K562 (cell line): ENCODE results near the gene IL12RB1. TPM values are rescaled to one million over a fixed set of nuclear protein-coding genes. Genes with fewer than 3 reads are reported as not detected.

Source experiments
- ATAC-seq: fragments of 200-7000 bp; cut with Tn5 transposase; 3 replicates; pipeline ENCODE4 v1.9.1; 2020; ENCODE audit warnings: moderate library complexity
- BruUV-seq: library from RNA; stranded (reverse); fragments of 400-500 nt; replicated peaks from 2 replicates; lab custom pipeline; 2021; lab: Mats Ljungman, UMichigan
- CTCF ChIA-PET: fragments of 300-600 bp; formaldehyde crosslinking; extraction: SDS; loops from one replicate; lab custom pipeline; 2021; ENCODE audit warnings: low intra/inter-chr PET ratio; lab: Yijun Ruan, JAX
- POLR2A ChIA-PET: fragments of 300-600, 350-650 bp; sonication (Branson Sonifier 250); formaldehyde crosslinking; extraction: SDS; loops from one replicate; lab custom pipeline; 2021; ENCODE audit warnings: antibody characterized with exemption, inconsistent platforms; lab: Yijun Ruan, JAX
- DNase-seq, 4 experiments: peaks; one replicate each; pipeline versions ENCODE4 v3.0.0 to v3.0.0-alpha.2; 2011 to 2018; ENCODE audit warnings: low spot score in 3 of 4, mixed read lengths in 3 of 4; ENCODE audit errors: extremely low read depth in 1 of 4
- FAIRE-seq: peaks from 2 replicates; lab custom pipeline; 2011; peaks lifted over from hg19 to GRCh38; lab: Jason Lieb, UNC
- H2AFZ ChIP-seq: 2 replicates; pipeline ENCODE4 v1.6.0; 2011; ENCODE audit warnings: low read depth, low read length, control low read depth, inconsistent platforms
- H3K27ac ChIP-seq: fragments of 200-600 bp; 3 replicates; pipeline ENCODE4 v1.8.0; 2011; ENCODE audit warnings: low read depth, mild to moderate bottlenecking, control low read depth, inconsistent platforms, low read length, moderate library complexity, mixed read lengths; ENCODE audit errors: extremely low read depth
- H3K27me3 ChIP-seq, 2 experiments: fragments of 300-600 bp in 1 of 2; 2 replicates in 1 of 2; 3 replicates in 1 of 2; pipeline versions ENCODE4 v1.6.0 to v1.8.0; 2011; ENCODE audit warnings: inconsistent platforms in 2 of 2, low read length in 2 of 2, mild to moderate bottlenecking in 1 of 2, mixed read lengths in 1 of 2, moderate library complexity in 1 of 2; ENCODE audit not compliant: control insufficient read depth in 2 of 2, insufficient read depth in 2 of 2
- H3K36me3 ChIP-seq: fragments of 300-600 bp; 3 replicates; pipeline ENCODE4 v1.8.0; 2011; ENCODE audit warnings: mild to moderate bottlenecking, low read length, inconsistent platforms; ENCODE audit not compliant: control insufficient read depth, insufficient read depth
- H3K4me1 ChIP-seq, 2 experiments: fragments of 200-600 bp in 1 of 2; replicated peaks in 1 of 2; 2 replicates in 1 of 2; 3 replicates in 1 of 2; pipeline versions ENCODE4 v1.5.1 to v1.8.0; 2011; ENCODE audit warnings: inconsistent platforms in 2 of 2, low read length in 2 of 2, mild to moderate bottlenecking in 1 of 2, mixed read lengths in 1 of 2, moderate library complexity in 1 of 2; ENCODE audit not compliant: control insufficient read depth in 2 of 2, insufficient read depth in 2 of 2
- H3K4me2 ChIP-seq: 2 replicates; pipeline ENCODE4 v1.6.1; 2011; ENCODE audit warnings: low read length, control low read depth, inconsistent platforms, mixed read lengths; ENCODE audit not compliant: insufficient read depth
- H3K4me3 ChIP-seq: fragments of 200-600 bp; sonication (generic), shearing (Covaris generic); 2 replicates; pipeline ENCODE4 v1.5.1; 2016; ENCODE audit warnings: control low read depth, inconsistent platforms
- H3K79me2 ChIP-seq: fragments of 200-600 bp; 3 replicates; pipeline ENCODE4 v1.8.0; 2011; ENCODE audit warnings: low read length, inconsistent platforms; ENCODE audit not compliant: control insufficient read depth, insufficient read depth
- H3K9ac ChIP-seq, 2 experiments: 2 replicates each; pipeline versions ENCODE4 v1.6.0 to v1.6.1; 2011; ENCODE audit warnings: low read depth in 2 of 2, low read length in 2 of 2, control low read depth in 1 of 2, inconsistent platforms in 1 of 2, mild to moderate bottlenecking in 1 of 2, mixed read lengths in 1 of 2; ENCODE audit not compliant: insufficient read depth in 1 of 2
- H3K9me1 ChIP-seq: one replicate; pipeline ENCODE4 v1.6.0; 2011; ENCODE audit warnings: inconsistent platforms, mild to moderate bottlenecking, low read length, moderate library complexity; ENCODE audit not compliant: control insufficient read depth, insufficient read depth
- H3K9me3 ChIP-seq: replicated peaks from 2 replicates; pipeline ENCODE4 v1.5.1; 2011; ENCODE audit warnings: low read depth, low read length, inconsistent platforms; ENCODE audit not compliant: control insufficient read depth, insufficient read depth
- H4K20me1 ChIP-seq: replicated peaks from 2 replicates; pipeline ENCODE4 v1.6.1; 2011; ENCODE audit warnings: low read length, inconsistent platforms, mixed read lengths; ENCODE audit not compliant: control insufficient read depth, insufficient read depth
- AFF4 ChIP-seq: sonication (generic); formaldehyde crosslinking; IDR thresholded peaks from 2 replicates; pipeline ENCODE4 v1.8.0; 2023; ENCODE audit warnings: mild to moderate bottlenecking, missing genetic modification reagents
- BHLHE40 ChIP-seq: IDR thresholded peaks from 2 replicates; pipeline ENCODE4 v1.6.1; 2011; ENCODE audit warnings: low read length, improper control_type of control experiment
- PHF8 ChIP-seq: fragments of 200-600 bp; sonication (generic); IDR thresholded peaks from 2 replicates; pipeline ENCODE4 v1.6.1; 2012; ENCODE audit warnings: mixed run types, mild to moderate bottlenecking, inconsistent platforms, low read length, moderate library complexity, borderline replicate concordance
- SIN3B ChIP-seq: fragments of 450-650 bp; IDR thresholded peaks from 2 replicates; pipeline ENCODE4 v1.6.1; 2017; ENCODE audit warnings: low read depth, mild to moderate bottlenecking, moderate library complexity
- TEAD2 ChIP-seq: fragments of 450-650 bp; IDR thresholded peaks from 2 replicates; pipeline ENCODE4 v1.6.1; 2016; ENCODE audit warnings: missing genetic modification characterization, control low read depth, missing compliant biosample characterization
- ZBTB1 ChIP-seq: sonication (generic); formaldehyde crosslinking; IDR thresholded peaks from 2 replicates; pipeline ENCODE4 v1.8.1; 2023; ENCODE audit warnings: missing genetic modification reagents, low read depth, mild to moderate bottlenecking, borderline replicate concordance
- ZBTB26 ChIP-seq: fragments of 450-650 bp; formaldehyde crosslinking; IDR thresholded peaks from 2 replicates; pipeline ENCODE4 v1.4.0; 2022; ENCODE audit warnings: missing genetic modification characterization
- ZNF212 ChIP-seq: fragments of 450-650 bp; formaldehyde crosslinking; IDR thresholded peaks from 2 replicates; pipeline ENCODE4 v1.4.0; 2020; ENCODE audit warnings: mild to moderate bottlenecking
- ZNF263 ChIP-seq: sonication (generic); formaldehyde crosslinking; IDR thresholded peaks from 2 replicates; pipeline ENCODE4 v1.8.0; 2022; ENCODE audit warnings: mild to moderate bottlenecking, missing genetic modification reagents, borderline replicate concordance
- ZNF57 ChIP-seq: fragments of 450-650 bp; formaldehyde crosslinking; IDR thresholded peaks from 2 replicates; pipeline ENCODE4 v1.4.0; 2020; ENCODE audit warnings: mild to moderate bottlenecking, moderate library complexity
- WGBS: fragments of 100-300 bp; shearing (Covaris generic); methylation state at CpG from one replicate; pipeline ENCODE4 v1.1.6; 2016; ENCODE audit warnings: low coverage, mixed read lengths; ENCODE audit not compliant: insufficient coverage; ENCODE audit errors: missing lambda C conversion rate; 5-methylcytosine and 5-hydroxymethylcytosine counted together
- in situ Hi-C: fragments of 300-500 bp; cut with MboI; formaldehyde crosslinking; loops from 4 replicates; pipeline ENCODE4 v1.15.0; 2018; ENCODE audit warnings: inconsistent platforms, mixed read lengths
- intact Hi-C: fragments of 100-400 bp; cut with micrococcal nuclease; formaldehyde crosslinking; loops from 2 replicates; pipeline ENCODE4 v1.14.2; 2022
- polyA plus RNA-seq, 8 experiments: library from polyadenylated mRNA; depleted of rRNA in 4 of 8; stranded (reverse) in 5 of 8; unstranded in 3 of 8; fragments of >200 nt; fragmentation: Nextera tagmentation in 2 of 8; fragmentation: Illumina TruSeq in 1 of 8; extraction: Ambion mirVana in 2 of 8; extraction: Trizol in 1 of 8; gene quantifications; 2 replicates each; pipeline versions ENCODE4 v1.2.1 to v1.2.3, GENCODE V29; 2011 to 2014; ENCODE audit warnings: inconsistent platforms in 1 of 8, missing spikeins in 1 of 8
- total RNA-seq, 7 experiments: library from RNA; depleted of rRNA in 6 of 7; stranded (reverse); fragments of >200 nt in 6 of 7; fragmentation: Illumina TruSeq in 2 of 7; extraction: Trizol in 2 of 7; gene quantifications; 2 replicates each; pipeline versions ENCODE4 v1.2.1 to v1.2.3, GENCODE V29; 2011 to 2021; ENCODE audit warnings: low replicate concordance in 1 of 7

Gene IL12RB1
- total and polyA plus RNA-seq, 9 of the 15 experiments (the other 6 are each of a cell fraction or from before 2014, with no cell fraction given), result 0.04 to 0.07 (median 0.06) TPM; not detected in 5

GRCh38 chr19:18009412-18010066 is 77.2 kb downstream of the IL12RB1 start:
- Histone ChIP-seq H2AFZ (no peak overlapping the region), H3K4me1 (peaks cover 13 to 45% of the 10 kb centered on the region in 2 experiments; a peak in 3 of 5 replicates), H3K36me3 (peaks cover 68% of the 10 kb centered on the region), H4K20me1 (no peaks in the 10 kb centered on the region; the same call in 1 of the 2 replicates), H3K27me3 (no peaks in the 10 kb centered on the region), H3K9ac (no peak overlapping the region; a peak in 1 of 4 replicates), H3K4me3 (no peak overlapping the region), H3K4me2 (no peak overlapping the region), H3K9me1 (no peaks in the 10 kb centered on the region), H3K27ac (no peak overlapping the region), H3K9me3 (no peaks in the 10 kb centered on the region), H3K79me2 (peaks cover 19% of the 10 kb centered on the region)
- CTCF ChIA-PET, result interaction anchor here (3.4 kb wide), 1 partner anchor 50 kb away, joined by 59 read pairs; no protein-coding TSS in a partner anchor
- in situ Hi-C loops (loop anchor here (10.0 kb wide), 1 partner anchor 155 kb away; no protein-coding TSS in a partner anchor), intact Hi-C loops (loop anchor here (5.0 to 10.0 kb wide), 2 partner anchors 103 to 155 kb away; no protein-coding TSS in a partner anchor)
- DNase-seq (peak in 1 of 4 experiments; percentile 3), FAIRE-seq (no peak), ATAC-seq (no peak)
- POLR2A ChIA-PET, result interaction anchor here (0.6 to 1.0 kb wide), 2 partner anchors 8 to 32 kb away, joined by 3 to 4 read pairs; no protein-coding TSS in a partner anchor
- no TSS peak for BruUV-seq
- WGBS, result 92% methylated on average over 18 of the region's 37 CpGs
- TF ChIP-seq TEAD2, result no peak
- TF ChIP-seq BHLHE40, result no peak
- no peak for TF ChIP-seq PHF8
- TF ChIP-seq AFF4 (CRISPR knock-in tag), result no peak
- TF ChIP-seq ZNF263 (CRISPR knock-in tag), result no peak
- no peak for TF ChIP-seq ZNF212 (CRISPR knock-in tag)
- no peak for TF ChIP-seq ZBTB1 (CRISPR knock-in tag)
- no peak for TF ChIP-seq SIN3B
- no peak for TF ChIP-seq ZBTB26 (CRISPR knock-in tag)
- TF ChIP-seq ZNF57 (CRISPR knock-in tag), result no peak
